K562 (cell line): ENCODE measurements around the gene ZNF385C.

Source experiments
- BRD4 ChIP-seq: fragments of 200-600 bp; sonication (generic); IDR thresholded peaks from 2 replicates; pipeline ENCODE4 v1.6.1; 2017; ENCODE audit warnings: inconsistent platforms
- CREB1 ChIP-seq, 2 experiments: sonication (generic) in 1 of 2; formaldehyde crosslinking in 1 of 2; IDR thresholded peaks; 2 replicates each; pipeline versions ENCODE4 v1.6.1 to v1.8.0; 2012 to 2022; ENCODE audit warnings: inconsistent platforms in 1 of 2, mild to moderate bottlenecking in 1 of 2, missing genetic modification reagents in 1 of 2, moderate library complexity in 1 of 2
- JUND ChIP-seq, 2 experiments: IDR thresholded peaks; 2 replicates in 1 of 2; 3 replicates in 1 of 2; pipeline ENCODE4 v1.6.1; 2011; ENCODE audit warnings: borderline replicate concordance in 2 of 2, low read depth in 2 of 2, low read length in 2 of 2, improper control_type of control experiment in 1 of 2, missing biosample characterization in 1 of 2, missing genetic modification characterization in 1 of 2, missing genetic modification reagents in 1 of 2
- SNRNP70 ChIP-seq: fragments of 200-400 bp; formaldehyde crosslinking; optimal IDR thresholded peaks from 2 replicates; pipeline ENCODE3; 2017; ENCODE audit warnings: low read depth, low read length
- TCFL5 ChIP-seq: fragments of 250-450 bp; sonication (Bioruptor Pico); conservative IDR thresholded peaks from 2 replicates; pipeline ENCODE4 v1.6.1; 2021; ENCODE audit warnings: mild to moderate bottlenecking, moderate library complexity, matching md5 sums
- ZBTB7A ChIP-seq: IDR thresholded peaks from 2 replicates; pipeline ENCODE4 v1.6.1; 2011; ENCODE audit warnings: low read depth, mild to moderate bottlenecking, low read length, moderate library complexity, borderline replicate concordance; ENCODE audit not compliant: control insufficient read depth
- ZNF239 ChIP-seq: fragments of 250-450 bp; sonication (Bioruptor Pico); IDR thresholded peaks from 2 replicates; pipeline ENCODE4 v1.4.0; 2020; ENCODE audit warnings: mild to moderate bottlenecking
- TF ChIP-seq, protein P1 (sequence below), 3 experiments: IDR thresholded peaks in 2 of 3; conservative IDR thresholded peaks in 1 of 3; 2 replicates each; pipeline ENCODE4 v1.5.1; 2011 to 2012; ENCODE audit warnings: low read length in 3 of 3, mild to moderate bottlenecking in 3 of 3, control low read depth in 2 of 3, improper control_type of control experiment in 1 of 3, inconsistent platforms in 1 of 3, low read depth in 1 of 3, mixed read lengths in 1 of 3, moderate library complexity in 1 of 3; ENCODE audit not compliant: insufficient read depth in 2 of 3
- TF ChIP-seq, protein P2 (sequence below): sonication (generic); formaldehyde crosslinking; IDR thresholded peaks from 2 replicates; pipeline ENCODE4 v1.8.0; 2022; ENCODE audit warnings: mild to moderate bottlenecking, missing genetic modification reagents, borderline replicate concordance
- TF ChIP-seq, protein P3 (sequence below): sonication (generic); formaldehyde crosslinking; IDR thresholded peaks from 2 replicates; pipeline ENCODE4 v1.8.1; 2022; ENCODE audit warnings: missing genetic modification reagents
- TF ChIP-seq, protein P4 (sequence below): fragments of 250-450 bp; sonication (Bioruptor Pico); IDR thresholded peaks from 2 replicates; pipeline ENCODE4 v1.4.0; 2020; ENCODE audit warnings: borderline replicate concordance

DNA sequence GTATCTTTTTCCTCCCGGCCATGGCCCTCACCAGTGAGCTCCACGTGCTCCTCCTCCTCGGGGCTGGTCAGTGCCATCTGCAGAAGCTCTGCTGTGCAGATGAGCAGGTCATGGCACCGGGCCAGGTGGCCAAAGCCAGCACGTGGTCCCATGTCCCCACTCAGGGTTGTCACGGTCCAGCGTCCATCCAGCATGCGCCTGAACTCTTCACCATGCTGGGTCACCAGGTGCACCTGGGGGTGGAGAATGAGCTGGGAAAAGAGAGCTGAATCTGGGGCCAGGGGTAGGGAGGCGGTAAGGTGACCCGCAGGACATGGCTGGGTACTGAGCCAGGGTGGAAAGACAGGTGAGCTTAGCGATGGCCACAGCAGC is 13.0 kb upstream of the ZNF385C start:
- TF ChIP-seq JUND (IDR thresholded peaks at IDR 0.05; ENCODE audit: borderline replicate concordance, low read depth, low read length): no peak
- no peak for TF ChIP-seq JUND (tag; IDR thresholded peaks at IDR 0.05; ENCODE audit: borderline replicate concordance, low read depth, low read length)
- TF ChIP-seq, protein P1, sequence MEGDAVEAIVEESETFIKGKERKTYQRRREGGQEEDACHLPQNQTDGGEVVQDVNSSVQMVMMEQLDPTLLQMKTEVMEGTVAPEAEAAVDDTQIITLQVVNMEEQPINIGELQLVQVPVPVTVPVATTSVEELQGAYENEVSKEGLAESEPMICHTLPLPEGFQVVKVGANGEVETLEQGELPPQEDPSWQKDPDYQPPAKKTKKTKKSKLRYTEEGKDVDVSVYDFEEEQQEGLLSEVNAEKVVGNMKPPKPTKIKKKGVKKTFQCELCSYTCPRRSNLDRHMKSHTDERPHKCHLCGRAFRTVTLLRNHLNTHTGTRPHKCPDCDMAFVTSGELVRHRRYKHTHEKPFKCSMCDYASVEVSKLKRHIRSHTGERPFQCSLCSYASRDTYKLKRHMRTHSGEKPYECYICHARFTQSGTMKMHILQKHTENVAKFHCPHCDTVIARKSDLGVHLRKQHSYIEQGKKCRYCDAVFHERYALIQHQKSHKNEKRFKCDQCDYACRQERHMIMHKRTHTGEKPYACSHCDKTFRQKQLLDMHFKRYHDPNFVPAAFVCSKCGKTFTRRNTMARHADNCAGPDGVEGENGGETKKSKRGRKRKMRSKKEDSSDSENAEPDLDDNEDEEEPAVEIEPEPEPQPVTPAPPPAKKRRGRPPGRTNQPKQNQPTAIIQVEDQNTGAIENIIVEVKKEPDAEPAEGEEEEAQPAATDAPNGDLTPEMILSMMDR (IDR thresholded peaks at IDR 0.05 in 2 of 3, conservative IDR thresholded peaks at IDR 0.05 in 1 of 3; ENCODE audit: insufficient read depth in 2 of 3, low read depth in 1 of 3, low read length in 3 of 3): no peak
- TF ChIP-seq ZNF239: no peak
- no peak for TF ChIP-seq TCFL5 (CRISPR knock-in tag)
- TF ChIP-seq BRD4: no peak
- TF ChIP-seq, protein P2, sequence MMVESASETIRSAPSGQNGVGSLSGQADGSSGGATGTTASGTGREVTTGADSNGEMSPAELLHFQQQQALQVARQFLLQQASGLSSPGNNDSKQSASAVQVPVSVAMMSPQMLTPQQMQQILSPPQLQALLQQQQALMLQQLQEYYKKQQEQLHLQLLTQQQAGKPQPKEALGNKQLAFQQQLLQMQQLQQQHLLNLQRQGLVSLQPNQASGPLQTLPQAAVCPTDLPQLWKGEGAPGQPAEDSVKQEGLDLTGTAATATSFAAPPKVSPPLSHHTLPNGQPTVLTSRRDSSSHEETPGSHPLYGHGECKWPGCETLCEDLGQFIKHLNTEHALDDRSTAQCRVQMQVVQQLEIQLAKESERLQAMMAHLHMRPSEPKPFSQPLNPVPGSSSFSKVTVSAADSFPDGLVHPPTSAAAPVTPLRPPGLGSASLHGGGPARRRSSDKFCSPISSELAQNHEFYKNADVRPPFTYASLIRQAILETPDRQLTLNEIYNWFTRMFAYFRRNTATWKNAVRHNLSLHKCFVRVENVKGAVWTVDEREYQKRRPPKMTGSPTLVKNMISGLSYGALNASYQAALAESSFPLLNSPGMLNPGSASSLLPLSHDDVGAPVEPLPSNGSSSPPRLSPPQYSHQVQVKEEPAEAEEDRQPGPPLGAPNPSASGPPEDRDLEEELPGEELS: no peak
- TF ChIP-seq, protein P3, sequence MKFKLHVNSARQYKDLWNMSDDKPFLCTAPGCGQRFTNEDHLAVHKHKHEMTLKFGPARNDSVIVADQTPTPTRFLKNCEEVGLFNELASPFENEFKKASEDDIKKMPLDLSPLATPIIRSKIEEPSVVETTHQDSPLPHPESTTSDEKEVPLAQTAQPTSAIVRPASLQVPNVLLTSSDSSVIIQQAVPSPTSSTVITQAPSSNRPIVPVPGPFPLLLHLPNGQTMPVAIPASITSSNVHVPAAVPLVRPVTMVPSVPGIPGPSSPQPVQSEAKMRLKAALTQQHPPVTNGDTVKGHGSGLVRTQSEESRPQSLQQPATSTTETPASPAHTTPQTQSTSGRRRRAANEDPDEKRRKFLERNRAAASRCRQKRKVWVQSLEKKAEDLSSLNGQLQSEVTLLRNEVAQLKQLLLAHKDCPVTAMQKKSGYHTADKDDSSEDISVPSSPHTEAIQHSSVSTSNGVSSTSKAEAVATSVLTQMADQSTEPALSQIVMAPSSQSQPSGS (CRISPR knock-in tag): no peak
- TF ChIP-seq SNRNP70: no peak
- TF ChIP-seq CREB1 (IDR thresholded peaks at IDR 0.05): no peak
- no peak for TF ChIP-seq CREB1 (CRISPR knock-in tag; IDR thresholded peaks at IDR 0.05)
- TF ChIP-seq, protein P4, sequence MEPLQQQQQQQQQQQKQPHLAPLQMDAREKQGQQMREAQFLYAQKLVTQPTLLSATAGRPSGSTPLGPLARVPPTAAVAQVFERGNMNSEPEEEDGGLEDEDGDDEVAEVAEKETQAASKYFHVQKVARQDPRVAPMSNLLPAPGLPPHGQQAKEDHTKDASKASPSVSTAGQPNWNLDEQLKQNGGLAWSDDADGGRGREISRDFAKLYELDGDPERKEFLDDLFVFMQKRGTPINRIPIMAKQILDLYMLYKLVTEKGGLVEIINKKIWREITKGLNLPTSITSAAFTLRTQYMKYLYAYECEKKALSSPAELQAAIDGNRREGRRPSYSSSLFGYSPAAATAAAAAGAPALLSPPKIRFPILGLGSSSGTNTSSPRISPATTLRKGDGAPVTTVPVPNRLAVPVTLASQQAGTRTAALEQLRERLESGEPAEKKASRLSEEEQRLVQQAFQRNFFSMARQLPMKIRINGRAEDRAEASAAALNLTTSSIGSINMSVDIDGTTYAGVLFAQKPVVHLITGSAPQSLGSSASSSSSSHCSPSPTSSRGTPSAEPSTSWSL (CRISPR knock-in tag): no peak
- no peak for TF ChIP-seq ZBTB7A
